ENCODE data around the gene RABGAP1. TPM values are rescaled to one million over a fixed set of nuclear protein-coding genes. Genes with fewer than 3 reads are reported as not detected.

RABGAP1 gene
- total RNA-seq, 2 donors from 2014 or later: 41.9 to 49.7 TPM

- Histone ChIP-seq H3K9me3 (ENCODE audit: control insufficient read depth, low read length) (no peaks in the 10 kb centered on the region), H3K27me3 (ENCODE audit: control insufficient read depth, insufficient read depth, low read length, poor library complexity, severe bottlenecking) (peaks cover 5% of the 10 kb centered on the region), H3K4me1 (ENCODE audit: control insufficient read depth, insufficient read depth, low read length) (peaks cover 16% of the 10 kb centered on the region), H3K4me3 (ENCODE audit: low read length) (no peak overlapping the region), H3K27ac (ENCODE audit: low read depth, low read length) (no peak overlapping the region), H3K9ac (ENCODE audit: extremely low read depth, low read length, poor library complexity, severe bottlenecking) (no peak overlapping the region), H3K36me3 (ENCODE audit: control insufficient read depth, insufficient read depth, low read length) (peaks cover 56% of the 10 kb centered on the region)
- no peak overlapping the region for H3K27ac Mint-ChIP-seq
- no peak for DNase-seq
- H3K4me1 Mint-ChIP-seq: peaks cover 33% of the 10 kb centered on the region
- H3K27me3 Mint-ChIP-seq (ENCODE audit: insufficient read depth): peaks cover 25% of the 10 kb centered on the region
- 89% methylated on average over 1 to 3 of the region's 3 CpGs for WGBS, 2 experiments (ENCODE audit: insufficient coverage in 1 of 2, insufficient read length in 1 of 2)
- H3K9me3 Mint-ChIP-seq: no peaks in the 10 kb centered on the region
- H3K36me3 Mint-ChIP-seq (ENCODE audit: low read depth): peaks cover 52% of the 10 kb centered on the region
- H3K4me3 Mint-ChIP-seq: no peak overlapping the region
- TF ChIP-seq, protein P1, sequence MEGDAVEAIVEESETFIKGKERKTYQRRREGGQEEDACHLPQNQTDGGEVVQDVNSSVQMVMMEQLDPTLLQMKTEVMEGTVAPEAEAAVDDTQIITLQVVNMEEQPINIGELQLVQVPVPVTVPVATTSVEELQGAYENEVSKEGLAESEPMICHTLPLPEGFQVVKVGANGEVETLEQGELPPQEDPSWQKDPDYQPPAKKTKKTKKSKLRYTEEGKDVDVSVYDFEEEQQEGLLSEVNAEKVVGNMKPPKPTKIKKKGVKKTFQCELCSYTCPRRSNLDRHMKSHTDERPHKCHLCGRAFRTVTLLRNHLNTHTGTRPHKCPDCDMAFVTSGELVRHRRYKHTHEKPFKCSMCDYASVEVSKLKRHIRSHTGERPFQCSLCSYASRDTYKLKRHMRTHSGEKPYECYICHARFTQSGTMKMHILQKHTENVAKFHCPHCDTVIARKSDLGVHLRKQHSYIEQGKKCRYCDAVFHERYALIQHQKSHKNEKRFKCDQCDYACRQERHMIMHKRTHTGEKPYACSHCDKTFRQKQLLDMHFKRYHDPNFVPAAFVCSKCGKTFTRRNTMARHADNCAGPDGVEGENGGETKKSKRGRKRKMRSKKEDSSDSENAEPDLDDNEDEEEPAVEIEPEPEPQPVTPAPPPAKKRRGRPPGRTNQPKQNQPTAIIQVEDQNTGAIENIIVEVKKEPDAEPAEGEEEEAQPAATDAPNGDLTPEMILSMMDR (conservative IDR thresholded peaks at IDR 0.05): no peak
These were observed 133.8 kb downstream of the RABGAP1 start for GRCh38 chr9:123074628-123075027.

- peaks cover 22% of the 10 kb centered on the region for H3K4me1 Mint-ChIP-seq
- H3K36me3 Mint-ChIP-seq (ENCODE audit: low read depth): peaks cover 75% of the 10 kb centered on the region
- H3K27ac ChIP-seq (ENCODE audit: low read depth, low read length): no peak overlapping the region
- H3K9me3 Mint-ChIP-seq: no peaks in the 10 kb centered on the region
- DNase-seq: no peak
- peaks cover 11% of the 10 kb centered on the region for H3K4me1 ChIP-seq (ENCODE audit: control insufficient read depth, insufficient read depth, low read length)
- no peaks in the 10 kb centered on the region for H3K27me3 ChIP-seq (ENCODE audit: control insufficient read depth, insufficient read depth, low read length, poor library complexity, severe bottlenecking)
- H3K27ac Mint-ChIP-seq: no peak overlapping the region
- no peaks in the 10 kb centered on the region for H3K9me3 ChIP-seq (ENCODE audit: control insufficient read depth, low read length)
- TF ChIP-seq, protein P1 (conservative IDR thresholded peaks at IDR 0.05): no peak
- H3K4me3 Mint-ChIP-seq: no peak overlapping the region
- 93 to 100% methylated on average over 3 of the region's 3 CpGs for whole genome bisulfite sequencing, 2 experiments (ENCODE audit: insufficient coverage in 1 of 2, insufficient read length in 1 of 2)
- H3K36me3 ChIP-seq (ENCODE audit: control insufficient read depth, insufficient read depth, low read length): peaks cover 65% of the 10 kb centered on the region
- no peak overlapping the region for H3K4me3 ChIP-seq (ENCODE audit: low read length)
- no peak overlapping the region for H3K9ac ChIP-seq (ENCODE audit: extremely low read depth, low read length, poor library complexity, severe bottlenecking)
- peaks cover 3% of the 10 kb centered on the region for H3K27me3 Mint-ChIP-seq (ENCODE audit: insufficient read depth)
These were observed 139.6 kb downstream of the RABGAP1 start for GRCh38 chr9:123080444-123080843.

- H3K4me3 Mint-ChIP-seq: no peak overlapping the region
- Histone ChIP-seq H3K4me3 (ENCODE audit: low read length) (no peak overlapping the region), H3K9me3 (ENCODE audit: control insufficient read depth, low read length) (no peaks in the 10 kb centered on the region), H3K36me3 (ENCODE audit: control insufficient read depth, insufficient read depth, low read length) (peaks cover 74% of the 10 kb centered on the region), H3K4me1 (ENCODE audit: control insufficient read depth, insufficient read depth, low read length) (peaks cover 9% of the 10 kb centered on the region), H3K27ac (ENCODE audit: low read depth, low read length) (no peak overlapping the region), H3K27me3 (ENCODE audit: control insufficient read depth, insufficient read depth, low read length, poor library complexity, severe bottlenecking) (no peaks in the 10 kb centered on the region), H3K9ac (ENCODE audit: extremely low read depth, low read length, poor library complexity, severe bottlenecking) (no peak overlapping the region)
- H3K27me3 Mint-ChIP-seq (ENCODE audit: insufficient read depth): peaks cover 3% of the 10 kb centered on the region
- no peaks in the 10 kb centered on the region for H3K9me3 Mint-ChIP-seq
- H3K36me3 Mint-ChIP-seq (ENCODE audit: low read depth): peaks cover 74% of the 10 kb centered on the region
- H3K4me1 Mint-ChIP-seq: peaks cover 17% of the 10 kb centered on the region
- TF ChIP-seq, protein P1 (conservative IDR thresholded peaks at IDR 0.05): peak; percentile 79
- 91% methylated on average over 2 of the region's 2 CpGs; no CpG with 5 or more reads in 1 of the 2 experiments for WGBS, 2 experiments (ENCODE audit: insufficient coverage in 1 of 2, insufficient read length in 1 of 2)
- DNase-seq: peak; percentile 68
- no peak overlapping the region for H3K27ac Mint-ChIP-seq
These were observed 141.0 kb downstream of the RABGAP1 start for GRCh38 chr9:123081824-123082223.
